ENCODE measurements around the gene CPXM2.

GRCh38 chr10:123809632-123810031 is 82.0 kb downstream of the CPXM2 start:
- TF ChIP-seq, protein P1, sequence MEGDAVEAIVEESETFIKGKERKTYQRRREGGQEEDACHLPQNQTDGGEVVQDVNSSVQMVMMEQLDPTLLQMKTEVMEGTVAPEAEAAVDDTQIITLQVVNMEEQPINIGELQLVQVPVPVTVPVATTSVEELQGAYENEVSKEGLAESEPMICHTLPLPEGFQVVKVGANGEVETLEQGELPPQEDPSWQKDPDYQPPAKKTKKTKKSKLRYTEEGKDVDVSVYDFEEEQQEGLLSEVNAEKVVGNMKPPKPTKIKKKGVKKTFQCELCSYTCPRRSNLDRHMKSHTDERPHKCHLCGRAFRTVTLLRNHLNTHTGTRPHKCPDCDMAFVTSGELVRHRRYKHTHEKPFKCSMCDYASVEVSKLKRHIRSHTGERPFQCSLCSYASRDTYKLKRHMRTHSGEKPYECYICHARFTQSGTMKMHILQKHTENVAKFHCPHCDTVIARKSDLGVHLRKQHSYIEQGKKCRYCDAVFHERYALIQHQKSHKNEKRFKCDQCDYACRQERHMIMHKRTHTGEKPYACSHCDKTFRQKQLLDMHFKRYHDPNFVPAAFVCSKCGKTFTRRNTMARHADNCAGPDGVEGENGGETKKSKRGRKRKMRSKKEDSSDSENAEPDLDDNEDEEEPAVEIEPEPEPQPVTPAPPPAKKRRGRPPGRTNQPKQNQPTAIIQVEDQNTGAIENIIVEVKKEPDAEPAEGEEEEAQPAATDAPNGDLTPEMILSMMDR (IDR thresholded peaks at IDR 0.05), result no peak
- TF ChIP-seq REST (IDR thresholded peaks at IDR 0.05; ENCODE audit: insufficient read depth in 1 of 2, low read depth in 2 of 2, low read length in 1 of 2) (no peak), POLR2AphosphoS5 (IDR thresholded peaks at IDR 0.05; ENCODE audit: low read depth, low read length) (no peak), TCF7L2 (IDR thresholded peaks at IDR 0.05; ENCODE audit: low read depth, low read length) (no peak), SIN3A (IDR thresholded peaks at IDR 0.05; ENCODE audit: borderline replicate concordance, insufficient read depth, low read depth, low read length) (no peak)

Data from Panc1 (cell line).